Activated naive CD8-positive, alpha-beta T cell (primary cell): Measurements from ENCODE around the gene FKBP14.
A peak's percentile ranks its signal among the peaks of the same experiment; 100 is the strongest.

Experiments used
- H3K27ac Mint-ChIP-seq: one replicate; pipeline ENCODE4 v1.8.0; 2021; ENCODE audit warnings: mixed read lengths
- H3K27me3 Mint-ChIP-seq: one replicate; pipeline ENCODE4 v1.8.0; 2021; ENCODE audit warnings: mixed read lengths
- H3K36me3 Mint-ChIP-seq: one replicate; pipeline ENCODE4 v1.8.0; 2021; ENCODE audit warnings: mixed read lengths
- H3K4me1 Mint-ChIP-seq: one replicate; pipeline ENCODE4 v1.8.0; 2021; ENCODE audit warnings: low read depth, mixed read lengths
- H3K4me3 Mint-ChIP-seq: one replicate; pipeline ENCODE4 v1.8.0; 2021; ENCODE audit warnings: mild to moderate bottlenecking, mixed read lengths
- H3K9me3 Mint-ChIP-seq: one replicate; pipeline ENCODE4 v1.8.0; 2021; ENCODE audit warnings: low read depth, mixed read lengths

FKBP14 gene

DNA sequence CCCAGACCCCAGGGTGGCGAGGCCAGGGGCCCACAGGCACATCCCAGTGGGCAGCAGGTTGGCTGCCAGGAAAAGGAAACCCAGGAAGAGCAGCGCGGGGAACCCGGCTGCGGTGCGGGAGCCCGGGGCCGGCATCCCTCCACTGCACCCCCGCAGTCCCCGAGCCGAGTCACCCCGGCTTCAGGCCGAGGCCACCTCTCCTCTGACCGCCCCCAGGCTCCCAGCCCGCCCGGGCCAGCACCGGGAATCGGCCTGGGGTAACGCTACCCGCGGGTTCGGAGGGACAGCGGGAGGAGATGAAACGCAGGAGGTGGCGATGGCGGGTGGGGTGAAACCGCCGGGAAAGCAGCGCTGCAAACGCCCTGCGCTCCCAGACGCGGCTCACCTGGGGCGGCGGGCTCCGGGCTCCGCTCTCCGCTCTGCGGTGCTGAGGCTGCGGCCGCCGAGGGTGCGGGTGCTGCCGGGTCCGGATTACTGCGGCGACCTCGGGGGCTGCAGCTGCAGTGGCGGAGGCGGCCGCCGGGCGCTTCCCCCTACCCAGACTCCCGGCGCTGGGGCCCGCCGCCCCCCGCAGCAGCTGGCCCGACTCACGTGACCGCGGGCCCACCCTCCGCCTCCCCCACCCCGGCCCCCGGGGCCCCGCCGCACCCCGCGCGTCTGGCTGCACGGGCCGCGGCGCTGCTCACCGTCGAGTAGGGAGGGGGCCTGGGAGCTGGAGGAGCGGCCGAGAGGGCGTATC, 37.1 kb downstream of the FKBP14 start, which contains the start of gene SCRN1:
Gene SCRN1, minus strand, starts transcription at position 545 of the 739 bp plus-strand sequence. CDS start 20,734 bp downstream, outside the sequence.
- Mint-ChIP-seq H3K4me3 (peak within 1 kb of the TSS; percentile 85), H3K27me3 (peaks cover 14% of the 10 kb centered on the region), H3K27ac (peak within 1 kb of the TSS; percentile 79), H3K9me3 (no peaks in the 10 kb centered on the region), H3K36me3 (peaks cover 4% of the 10 kb centered on the region), H3K4me1 (peaks cover 15% of the 10 kb centered on the region)

DNA sequence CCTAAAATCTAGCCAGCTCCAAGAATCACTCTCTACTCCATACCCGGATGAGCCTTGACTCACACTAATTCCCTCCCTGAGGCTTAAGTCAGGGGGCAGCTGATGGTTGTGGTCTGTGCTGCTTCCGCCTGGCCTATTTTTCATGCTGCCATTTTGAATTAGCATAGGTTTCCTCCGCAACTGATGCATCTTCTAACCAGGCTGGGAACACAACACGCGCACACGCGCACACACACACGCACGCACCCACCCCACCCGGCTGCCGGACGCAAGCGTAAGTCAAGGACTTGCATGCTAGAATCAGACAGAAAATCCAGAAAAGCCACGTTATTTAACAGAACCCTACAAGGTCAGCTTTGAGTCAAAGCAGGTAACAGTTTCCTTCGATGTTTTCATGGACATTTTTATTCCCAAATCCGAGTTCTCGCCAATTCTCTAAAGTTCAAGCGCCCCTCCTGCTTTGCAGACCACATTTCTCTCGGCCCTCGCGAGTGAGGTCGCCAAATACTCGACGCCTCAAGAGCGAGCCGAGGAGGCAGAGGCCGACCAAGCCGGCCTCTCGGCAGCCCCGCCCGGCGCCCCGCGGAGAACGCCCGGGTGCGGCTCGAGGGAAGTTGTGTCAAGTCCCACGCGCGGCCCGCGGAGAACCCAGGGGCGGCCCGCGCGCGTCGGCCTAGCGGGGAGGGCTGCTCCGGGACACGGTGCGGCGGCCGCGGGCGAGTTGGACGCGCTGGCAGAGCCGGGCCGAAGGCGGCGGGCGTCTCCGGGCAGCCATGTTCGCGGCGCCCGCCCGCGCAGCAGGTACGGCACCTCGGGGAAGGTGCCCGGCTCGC, 37.9 kb downstream of the FKBP14 start:
- Mint-ChIP-seq H3K9me3 (no peaks in the 10 kb centered on the region), H3K27ac (peak overlapping the region; percentile 79), H3K4me3 (peak overlapping the region; percentile 85), H3K4me1 (peaks cover 15% of the 10 kb centered on the region), H3K36me3 (peaks cover 4% of the 10 kb centered on the region), H3K27me3 (peaks cover 14% of the 10 kb centered on the region)

DNA sequence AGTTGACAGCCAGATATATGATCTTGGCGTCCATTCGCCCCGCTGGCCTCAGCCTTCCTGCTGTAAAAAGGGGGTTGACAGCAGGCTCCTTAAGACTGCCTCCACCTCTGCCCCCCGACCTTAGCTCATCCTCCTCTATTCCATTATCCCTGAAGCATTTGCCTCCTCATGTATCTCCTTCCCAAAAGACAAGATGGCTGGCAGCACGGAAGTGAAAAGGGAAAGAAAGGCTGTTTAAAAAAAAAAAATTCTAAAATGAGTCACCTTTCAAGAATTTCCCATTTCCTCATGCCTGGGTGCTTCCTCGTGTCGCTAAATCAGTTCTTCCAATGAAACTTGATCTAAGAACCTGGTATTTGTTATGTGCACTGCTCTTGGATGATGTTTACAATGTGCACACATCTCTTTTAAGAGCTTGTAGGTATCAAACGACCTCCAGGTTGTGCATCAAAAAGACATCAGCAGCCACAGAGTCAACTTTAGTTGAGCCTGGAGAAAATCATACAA, 38.6 kb downstream of the FKBP14 start:
- Mint-ChIP-seq H3K4me1 (peaks cover 15% of the 10 kb centered on the region), H3K27me3 (peaks cover 14% of the 10 kb centered on the region), H3K27ac (peak overlapping the region; percentile 79), H3K36me3 (peaks cover 4% of the 10 kb centered on the region), H3K4me3 (peak overlapping the region; percentile 85), H3K9me3 (no peaks in the 10 kb centered on the region)

DNA sequence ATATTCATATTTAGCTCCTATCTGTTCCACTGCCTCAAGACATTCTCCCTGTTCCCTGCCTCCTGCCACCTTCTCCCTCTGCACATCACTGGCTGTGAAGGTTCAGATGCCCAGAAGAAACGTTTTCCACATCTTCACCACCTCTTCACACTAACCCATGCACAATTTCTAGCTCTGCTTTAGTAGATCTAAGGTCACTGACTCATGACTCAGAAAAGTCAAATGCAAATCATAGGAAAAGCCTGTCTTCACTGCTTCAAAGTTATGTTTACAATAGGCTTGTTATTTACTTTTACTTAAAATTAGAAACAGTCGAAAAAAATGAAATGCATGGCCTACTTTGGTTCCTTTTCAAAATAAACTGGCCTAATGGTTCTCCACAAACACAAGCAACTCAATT, 39.4 kb downstream of the FKBP14 start:
- Mint-ChIP-seq H3K4me3 (no peak overlapping the region), H3K36me3 (no peaks in the 10 kb centered on the region), H3K4me1 (peaks cover 15% of the 10 kb centered on the region), H3K27ac (no peak overlapping the region), H3K9me3 (no peaks in the 10 kb centered on the region), H3K27me3 (peaks cover 14% of the 10 kb centered on the region)

DNA sequence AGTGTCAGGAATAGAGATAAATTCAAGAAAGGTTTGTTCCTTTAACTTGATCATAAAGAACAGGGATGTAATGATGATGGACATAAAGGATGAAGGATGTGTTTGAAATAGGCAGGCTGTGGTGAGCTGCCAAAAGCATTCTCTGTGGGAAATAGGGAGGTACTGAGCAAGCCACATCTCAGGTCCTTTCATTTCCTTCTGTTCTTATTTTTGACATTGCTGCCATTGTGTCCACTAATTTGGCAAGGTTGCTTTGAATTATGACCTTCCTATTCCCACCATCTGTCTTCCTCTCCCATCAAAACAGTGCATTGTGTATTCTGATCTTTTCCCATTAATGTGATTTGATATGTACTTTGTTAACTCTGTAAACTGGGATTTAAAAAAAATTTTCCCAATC, 46.4 kb downstream of the FKBP14 start:
- Mint-ChIP-seq H3K9me3 (no peaks in the 10 kb centered on the region), H3K27ac (no peak overlapping the region), H3K4me3 (no peak overlapping the region), H3K36me3 (no peaks in the 10 kb centered on the region), H3K27me3 (no peaks in the 10 kb centered on the region), H3K4me1 (no peaks in the 10 kb centered on the region)

DNA sequence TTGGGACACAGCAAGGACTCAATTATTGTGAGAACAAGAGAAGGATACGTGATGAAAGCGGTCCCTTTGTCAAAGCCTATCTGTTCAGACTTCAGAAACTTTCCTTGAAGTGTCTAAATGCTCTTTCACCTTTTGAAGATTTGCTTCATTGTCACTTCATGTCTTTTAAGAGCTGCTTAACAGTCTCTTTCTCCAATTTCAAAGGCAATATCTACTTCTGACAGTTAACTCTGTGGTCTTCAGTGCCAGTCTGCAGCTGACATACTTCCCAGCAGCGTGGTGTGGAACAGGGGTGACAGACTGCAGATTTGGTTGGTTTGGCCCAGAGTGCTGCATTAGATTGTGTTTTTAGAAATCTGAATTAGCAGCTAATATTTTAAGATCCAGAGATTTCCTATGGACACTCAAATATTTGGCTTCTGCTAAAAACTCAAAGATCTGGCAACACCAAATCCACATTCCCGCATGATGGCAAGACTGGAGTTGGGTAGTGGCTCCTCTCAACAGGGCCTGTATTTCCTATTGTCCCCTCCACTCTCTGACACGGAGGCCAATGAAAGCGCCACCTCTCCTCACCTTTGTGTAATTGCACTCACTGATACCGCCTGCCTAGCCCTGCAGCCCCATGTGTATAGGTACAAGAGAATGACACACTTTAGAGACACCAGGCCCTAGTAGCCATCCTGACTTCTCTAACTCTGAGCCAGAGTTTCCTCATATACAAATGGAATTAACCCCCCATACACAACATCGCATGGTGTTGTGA, 48.4 kb downstream of the FKBP14 start:
- Mint-ChIP-seq H3K27me3 (no peaks in the 10 kb centered on the region), H3K9me3 (no peaks in the 10 kb centered on the region), H3K27ac (no peak overlapping the region), H3K4me1 (no peaks in the 10 kb centered on the region), H3K4me3 (no peak overlapping the region), H3K36me3 (no peaks in the 10 kb centered on the region)

DNA sequence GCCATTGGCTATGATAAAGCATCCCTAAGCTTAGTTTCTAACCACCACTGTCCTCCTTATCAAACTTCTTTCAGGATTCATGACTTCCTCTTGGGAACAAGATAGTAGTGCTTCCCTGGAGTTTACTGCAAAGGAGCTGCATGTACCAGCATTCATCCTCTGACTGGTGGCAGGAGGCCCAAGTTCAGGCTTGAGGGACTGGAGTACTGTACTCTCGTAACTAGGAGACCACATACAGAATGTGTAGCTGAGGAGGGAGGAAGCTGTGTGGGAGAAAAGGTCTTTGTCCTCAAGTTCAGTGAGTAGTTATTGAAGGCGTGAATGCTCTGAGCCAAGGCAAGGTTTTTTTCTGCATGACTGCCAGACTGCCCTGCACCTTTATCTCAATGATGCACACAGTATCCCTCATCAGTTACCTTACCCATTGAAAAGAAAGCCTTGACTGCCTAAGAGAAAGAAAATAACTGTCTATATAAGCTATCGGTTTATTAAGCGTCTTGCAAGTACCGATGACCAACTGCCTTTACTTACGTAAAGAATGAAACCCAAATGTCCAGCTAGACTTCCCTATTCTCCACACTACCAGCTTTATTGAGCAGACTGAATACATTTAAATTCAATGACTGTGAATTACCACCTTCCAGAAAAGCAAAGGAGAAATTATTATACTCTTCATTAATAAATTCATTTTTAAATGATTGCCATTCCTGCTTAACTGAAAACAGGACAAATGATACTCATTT, 49.7 kb downstream of the FKBP14 start:
- Mint-ChIP-seq H3K4me3 (no peak overlapping the region), H3K27me3 (no peaks in the 10 kb centered on the region), H3K4me1 (no peaks in the 10 kb centered on the region), H3K9me3 (no peaks in the 10 kb centered on the region), H3K36me3 (no peaks in the 10 kb centered on the region), H3K27ac (no peak overlapping the region)

DNA sequence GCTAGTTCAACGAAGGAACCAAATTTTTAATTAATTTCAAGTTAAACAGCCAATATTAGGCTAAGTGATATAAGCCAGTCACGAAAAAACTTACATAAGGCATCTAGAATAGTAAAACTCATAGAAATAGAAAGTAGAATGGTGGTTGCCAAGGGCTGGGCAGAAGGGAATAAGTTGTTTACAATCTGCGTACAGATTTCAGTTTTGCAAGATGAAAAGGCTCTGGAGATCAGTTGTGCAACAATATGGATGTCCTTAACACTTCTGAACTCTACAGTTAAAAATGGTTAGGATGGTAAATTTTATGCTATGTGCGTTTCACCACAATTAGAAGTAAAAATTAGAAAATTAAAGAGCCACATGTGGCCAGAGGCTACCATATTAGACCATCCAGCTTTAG, 50.2 kb downstream of the FKBP14 start:
- Mint-ChIP-seq H3K27me3 (no peaks in the 10 kb centered on the region), H3K4me3 (no peak overlapping the region)

DNA sequence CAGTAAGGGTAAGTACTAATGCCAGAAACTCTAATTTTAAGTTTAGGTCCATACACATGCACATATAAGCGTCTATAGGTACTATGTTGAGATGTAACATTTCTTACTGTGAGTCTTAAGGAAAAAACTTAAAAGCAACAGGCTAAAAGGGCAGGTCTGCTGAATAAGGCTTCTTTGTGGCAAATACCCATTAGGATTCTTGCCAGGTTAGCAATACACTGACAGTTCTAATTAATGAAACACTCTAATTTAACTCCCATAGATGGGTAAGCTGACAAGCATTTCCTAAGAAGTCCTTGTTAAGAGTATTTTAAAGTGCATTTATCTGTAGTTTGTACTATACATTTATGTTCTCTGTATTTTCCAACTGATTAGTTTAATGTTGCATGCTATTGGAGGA, 50.9 kb downstream of the FKBP14 start:
- no peaks in the 10 kb centered on the region for H3K27me3 Mint-ChIP-seq
- no peak overlapping the region for H3K27ac Mint-ChIP-seq
- no peak overlapping the region for H3K4me3 Mint-ChIP-seq
- H3K36me3 Mint-ChIP-seq: no peaks in the 10 kb centered on the region
- no peaks in the 10 kb centered on the region for H3K4me1 Mint-ChIP-seq
- H3K9me3 Mint-ChIP-seq: no peaks in the 10 kb centered on the region

More for the DNA sequence above, 50.2 kb downstream of the FKBP14 start:
- Mint-ChIP-seq H3K9me3 (no peaks in the 10 kb centered on the region), H3K4me1 (no peaks in the 10 kb centered on the region), H3K36me3 (no peaks in the 10 kb centered on the region), H3K27ac (no peak overlapping the region)

DNA sequence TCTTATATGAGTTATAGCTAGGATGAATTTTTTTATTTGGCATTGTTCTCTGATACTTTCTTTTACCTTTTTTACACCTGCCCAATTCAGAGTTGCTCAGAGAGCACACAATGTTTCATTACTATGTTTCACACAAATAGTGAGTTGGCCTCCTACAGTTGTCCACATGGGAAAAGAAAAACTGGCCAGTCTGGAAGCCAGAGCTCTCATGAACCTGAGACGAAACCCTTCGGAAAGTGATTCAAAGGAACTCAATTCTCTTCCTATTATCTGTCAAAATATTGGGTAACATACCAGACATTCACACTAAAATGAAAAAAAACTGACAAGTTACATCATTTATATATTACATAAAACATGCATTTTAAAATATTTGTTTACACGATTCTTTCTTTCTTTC, 52.2 kb downstream of the FKBP14 start:
- Mint-ChIP-seq H3K27ac (no peak overlapping the region), H3K27me3 (peaks cover 3% of the 10 kb centered on the region), H3K4me3 (no peak overlapping the region), H3K9me3 (no peaks in the 10 kb centered on the region), H3K4me1 (peaks cover 11% of the 10 kb centered on the region), H3K36me3 (no peaks in the 10 kb centered on the region)

DNA sequence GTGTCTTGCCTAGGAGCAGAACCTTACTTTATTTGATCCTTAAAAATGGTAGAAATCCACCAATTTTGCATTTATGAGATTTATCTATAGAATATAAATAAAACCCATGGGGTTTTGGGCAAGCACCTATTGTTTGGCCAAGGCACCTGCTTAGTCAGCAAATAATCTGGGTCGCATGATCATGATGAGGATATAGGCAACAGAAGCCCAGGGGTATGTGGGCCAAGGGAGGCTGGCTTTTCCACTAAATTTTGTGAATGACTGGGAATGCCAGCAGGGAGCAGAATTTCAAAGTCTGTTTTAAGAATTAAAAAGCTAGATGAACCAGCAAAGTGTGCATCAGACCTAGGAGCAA, 54.2 kb downstream of the FKBP14 start:
- H3K4me3 Mint-ChIP-seq: no peak overlapping the region

DNA sequence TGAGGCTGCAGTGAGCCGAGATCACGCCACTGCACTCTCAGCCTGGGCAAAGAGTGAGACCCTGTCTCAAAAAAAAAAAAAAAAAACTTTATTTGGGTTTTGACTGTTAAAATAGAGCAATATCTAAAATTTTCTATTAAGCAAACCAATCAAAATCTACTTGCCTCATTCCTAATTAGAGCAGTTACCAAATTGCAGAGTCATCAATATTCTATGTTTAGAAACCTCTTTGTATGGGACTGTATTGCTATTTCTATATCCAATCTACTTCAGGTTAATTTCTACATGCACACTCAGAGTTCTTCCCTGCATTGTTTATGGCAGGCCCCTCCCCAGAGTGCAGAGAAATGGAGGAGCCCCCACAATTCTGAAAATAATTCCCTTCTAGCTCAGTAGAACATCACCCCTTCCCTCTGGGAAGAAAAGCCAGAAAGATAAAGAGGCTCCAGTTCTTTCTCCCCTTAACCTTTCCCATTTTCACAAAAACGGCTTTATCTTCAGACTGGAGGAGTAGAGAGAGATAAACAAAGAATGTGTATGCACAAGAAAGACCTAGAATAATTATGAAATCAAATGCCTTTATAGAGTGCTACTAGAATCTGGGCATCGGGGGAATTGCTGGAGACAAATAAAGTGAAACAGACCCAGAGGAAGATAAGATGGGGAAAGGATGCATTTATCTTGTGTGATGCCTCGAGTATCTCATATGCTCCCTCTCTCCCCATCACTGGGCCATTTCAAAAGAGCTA, 54.8 kb downstream of the FKBP14 start:
- H3K36me3 Mint-ChIP-seq: no peaks in the 10 kb centered on the region
- no peak overlapping the region for H3K4me3 Mint-ChIP-seq
- no peak overlapping the region for H3K27ac Mint-ChIP-seq
- H3K9me3 Mint-ChIP-seq: no peaks in the 10 kb centered on the region
- peaks cover 19% of the 10 kb centered on the region for H3K4me1 Mint-ChIP-seq
- H3K27me3 Mint-ChIP-seq: peaks cover 3% of the 10 kb centered on the region

More for the DNA sequence above, 54.2 kb downstream of the FKBP14 start:
- Mint-ChIP-seq H3K4me1 (peaks cover 19% of the 10 kb centered on the region), H3K27ac (no peak overlapping the region), H3K36me3 (no peaks in the 10 kb centered on the region), H3K27me3 (peaks cover 3% of the 10 kb centered on the region), H3K9me3 (no peaks in the 10 kb centered on the region)

DNA sequence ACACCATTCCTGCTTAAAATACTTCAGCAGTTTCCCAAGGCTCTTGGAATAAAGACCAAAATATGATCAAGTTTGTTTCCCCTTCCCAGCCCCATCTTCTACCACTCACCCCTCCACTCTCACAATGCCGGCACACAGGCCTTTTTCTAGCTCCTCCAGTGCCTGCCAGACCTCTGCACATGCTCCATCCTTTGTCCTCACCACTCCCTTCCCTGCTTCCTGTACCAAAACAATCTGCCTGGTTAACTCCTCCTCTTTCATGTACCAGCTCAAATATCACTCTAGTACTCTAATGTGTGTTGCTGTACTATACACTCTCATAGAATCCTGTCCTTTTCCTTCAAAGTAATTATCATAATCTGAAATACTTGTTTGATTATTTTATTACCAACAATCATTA, 56.3 kb downstream of the FKBP14 start:
- H3K27me3 Mint-ChIP-seq: peaks cover 3% of the 10 kb centered on the region
- H3K36me3 Mint-ChIP-seq: peaks cover 4% of the 10 kb centered on the region
- no peak overlapping the region for H3K4me3 Mint-ChIP-seq
- no peaks in the 10 kb centered on the region for H3K9me3 Mint-ChIP-seq
- H3K4me1 Mint-ChIP-seq: peaks cover 19% of the 10 kb centered on the region
- H3K27ac Mint-ChIP-seq: no peak overlapping the region

DNA sequence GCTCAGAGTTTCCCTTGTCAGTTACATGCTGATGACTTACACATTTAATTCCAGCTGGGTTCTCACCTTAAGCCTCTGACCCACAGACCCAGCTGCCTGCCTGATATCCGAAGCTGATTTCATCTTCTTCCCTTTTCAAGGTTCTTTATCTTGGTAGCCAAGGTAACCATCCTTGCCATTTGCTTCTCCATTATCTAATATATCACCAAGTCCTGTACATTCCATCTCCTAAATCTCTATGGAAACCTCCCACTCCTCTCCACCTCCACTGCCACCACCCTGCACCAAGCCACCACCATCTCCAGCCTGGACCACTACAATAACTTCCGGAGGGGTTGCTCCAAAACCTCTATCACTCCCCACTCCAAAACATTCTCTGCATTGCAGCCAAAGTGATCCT, 56.8 kb downstream of the FKBP14 start:
- peaks cover 4% of the 10 kb centered on the region for H3K36me3 Mint-ChIP-seq
- H3K4me3 Mint-ChIP-seq: no peak overlapping the region
- peaks cover 3% of the 10 kb centered on the region for H3K27me3 Mint-ChIP-seq
- H3K4me1 Mint-ChIP-seq: peaks cover 19% of the 10 kb centered on the region
- H3K9me3 Mint-ChIP-seq: no peaks in the 10 kb centered on the region
- H3K27ac Mint-ChIP-seq: no peak overlapping the region
